ENCODE data around the gene MTHFD1. TPM values are rescaled to one million over a fixed set of nuclear protein-coding genes. Genes with fewer than 3 reads are reported as not detected.

MTHFD1 gene
- total RNA-seq, 6 donors from 2014 or later: 16.8 to 59.8 (median 29.6) TPM

GRCh38 chr14:64504310-64504896, 116.2 kb downstream of the MTHFD1 start, which contains the start of gene ZBTB1:
TSS of gene ZBTB1 (plus strand) at chr14:64504770. CDS start at chr14:64521505, 16,735 bp downstream.
- Histone ChIP-seq H3K36me3 (no peaks in the 10 kb centered on the region), H3K4me1 (peaks cover 47 to 75% (median 58%) of the 10 kb centered on the region in 4 donors), H3K27me3 (no peaks in the 10 kb centered on the region), H3K9me3 (no peaks in the 10 kb centered on the region), H3K27ac (peak within 1 kb of the TSS; percentile 95 to 100 (median 100)), H3K4me3 (peak within 1 kb of the TSS; percentile 42 to 88 (median 65))
- TF ChIP-seq POLR2AphosphoS5 (IDR thresholded peaks at IDR 0.05) (peak; percentile 53 to 83), EP300 (IDR thresholded peaks at IDR 0.05) (no peak), POLR2A (IDR thresholded peaks at IDR 0.05) (peak in 3 of 4 donors; percentile 80 to 93 (median 92))
- TF ChIP-seq, protein P1, sequence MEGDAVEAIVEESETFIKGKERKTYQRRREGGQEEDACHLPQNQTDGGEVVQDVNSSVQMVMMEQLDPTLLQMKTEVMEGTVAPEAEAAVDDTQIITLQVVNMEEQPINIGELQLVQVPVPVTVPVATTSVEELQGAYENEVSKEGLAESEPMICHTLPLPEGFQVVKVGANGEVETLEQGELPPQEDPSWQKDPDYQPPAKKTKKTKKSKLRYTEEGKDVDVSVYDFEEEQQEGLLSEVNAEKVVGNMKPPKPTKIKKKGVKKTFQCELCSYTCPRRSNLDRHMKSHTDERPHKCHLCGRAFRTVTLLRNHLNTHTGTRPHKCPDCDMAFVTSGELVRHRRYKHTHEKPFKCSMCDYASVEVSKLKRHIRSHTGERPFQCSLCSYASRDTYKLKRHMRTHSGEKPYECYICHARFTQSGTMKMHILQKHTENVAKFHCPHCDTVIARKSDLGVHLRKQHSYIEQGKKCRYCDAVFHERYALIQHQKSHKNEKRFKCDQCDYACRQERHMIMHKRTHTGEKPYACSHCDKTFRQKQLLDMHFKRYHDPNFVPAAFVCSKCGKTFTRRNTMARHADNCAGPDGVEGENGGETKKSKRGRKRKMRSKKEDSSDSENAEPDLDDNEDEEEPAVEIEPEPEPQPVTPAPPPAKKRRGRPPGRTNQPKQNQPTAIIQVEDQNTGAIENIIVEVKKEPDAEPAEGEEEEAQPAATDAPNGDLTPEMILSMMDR (IDR thresholded peaks at IDR 0.05): peak in 2 of 6 experiments; percentile 7 to 18
- WGBS, 2 donors: 1 to 2% methylated on average over 13 to 16 of the region's 63 CpGs
- DNase-seq (peak; percentile 90 to 97), ATAC-seq (ENCODE audit: low FRiP score in 2 of 2) (peak; percentile 81 to 86)

GRCh38 chr14:64504897-64505794, 117.0 kb downstream of the MTHFD1 start:
- whole genome bisulfite sequencing, 2 donors: 0 to 1% methylated on average over 55 to 56 of the region's 68 CpGs
- ATAC-seq (ENCODE audit: low FRiP score in 2 of 2) (peak; percentile 75 to 78), DNase-seq (peak; percentile 93 to 94)
- H3K27me3 ChIP-seq: no peaks in the 10 kb centered on the region
- no peaks in the 10 kb centered on the region for H3K9me3 ChIP-seq
- peak overlapping the region; percentile 95 to 100 (median 100) for H3K27ac ChIP-seq
- H3K4me3 ChIP-seq: peak overlapping the region; percentile 42 to 88 (median 65)
- H3K4me1 ChIP-seq: peaks cover 43 to 75% (median 59%) of the 10 kb centered on the region in 4 donors
- TF ChIP-seq EP300 (IDR thresholded peaks at IDR 0.05): no peak
- peak in 2 of 4 donors; percentile 0 to 39 for TF ChIP-seq POLR2A (IDR thresholded peaks at IDR 0.05)
- TF ChIP-seq POLR2AphosphoS5 (IDR thresholded peaks at IDR 0.05): peak; percentile 20 to 50
- TF ChIP-seq, protein P1 (IDR thresholded peaks at IDR 0.05): peak in 2 of 6 experiments; percentile 0 to 4
- no peaks in the 10 kb centered on the region for H3K36me3 ChIP-seq

- Histone ChIP-seq H3K4me3 (peak overlapping the region in 3 of 4 donors; percentile 58 to 88 (median 72)), H3K4me1 (peaks cover 46 to 77% (median 61%) of the 10 kb centered on the region in 4 donors), H3K9me3 (no peaks in the 10 kb centered on the region), H3K27ac (peak overlapping the region; percentile 20 to 100 (median 78)), H3K36me3 (no peaks in the 10 kb centered on the region), H3K27me3 (no peaks in the 10 kb centered on the region)
- 24 to 28% methylated on average over 3 of the region's 3 CpGs for WGBS, 2 donors
- no peak for ATAC-seq (ENCODE audit: low FRiP score in 2 of 2)
- TF ChIP-seq POLR2AphosphoS5 (IDR thresholded peaks at IDR 0.05) (no peak), EP300 (IDR thresholded peaks at IDR 0.05) (no peak), POLR2A (IDR thresholded peaks at IDR 0.05) (no peak)
- TF ChIP-seq, protein P1 (IDR thresholded peaks at IDR 0.05): no peak
- no peak for DNase-seq
Measured at GRCh38 chr14:64506721-64507120, 118.6 kb downstream of the MTHFD1 start.

DNA sequence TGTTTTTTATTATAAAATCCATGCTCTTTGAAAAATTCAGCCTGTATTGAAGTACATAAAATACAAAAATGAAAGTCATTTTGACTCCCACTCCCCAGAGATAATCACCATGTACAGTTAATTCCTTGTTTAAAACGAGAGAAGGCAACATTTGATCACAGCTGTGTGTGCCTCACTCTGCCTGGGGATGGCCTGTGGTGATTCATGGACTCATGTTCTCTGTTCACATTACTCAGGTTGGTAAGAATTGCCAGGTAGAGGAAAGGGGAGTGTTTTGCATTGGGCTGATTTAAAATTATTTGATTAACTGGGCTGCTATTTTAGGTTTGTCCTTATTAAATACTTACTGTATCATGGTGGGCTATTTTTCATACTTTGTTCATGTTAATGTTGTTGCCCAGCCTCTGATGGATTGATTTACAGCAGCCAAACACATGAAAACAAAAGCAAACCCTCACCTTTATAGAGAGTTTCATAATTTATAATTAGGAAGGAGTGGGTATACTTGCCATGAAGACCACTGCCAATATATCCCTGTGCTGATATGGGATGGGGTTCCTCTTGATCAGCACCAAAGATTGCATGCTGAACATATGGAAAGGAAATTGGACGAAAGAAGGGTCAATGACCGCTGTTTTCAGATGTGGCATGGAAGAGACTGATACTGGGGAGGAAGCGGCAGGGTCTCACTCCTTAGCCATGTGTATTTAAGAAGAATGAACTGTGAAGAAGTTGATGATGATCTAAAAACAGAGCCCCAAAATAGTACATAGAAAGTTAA, 119.4 kb downstream of the MTHFD1 start:
- Histone ChIP-seq H3K27me3 (no peaks in the 10 kb centered on the region), H3K4me1 (peaks cover 40 to 77% (median 59%) of the 10 kb centered on the region in 4 donors), H3K4me3 (no peak overlapping the region), H3K27ac (peak overlapping the region in 1 of 4 donors; percentile 100), H3K36me3 (no peaks in the 10 kb centered on the region), H3K9me3 (no peaks in the 10 kb centered on the region)
- WGBS, 2 donors: 67 to 69% methylated on average over 4 of the region's 4 CpGs
- TF ChIP-seq, protein P1 (IDR thresholded peaks at IDR 0.05): no peak
- TF ChIP-seq EP300 (IDR thresholded peaks at IDR 0.05): no peak
- no peak for TF ChIP-seq POLR2AphosphoS5 (IDR thresholded peaks at IDR 0.05)
- DNase-seq: no peak
- no peak for ATAC-seq (ENCODE audit: low FRiP score in 2 of 2)
